HG02840 (cell line): ENCODE results near the gene CCL22.
"Not testable (repeated sequence)": the region's sequence is repeated elsewhere in the genome, so short reads cannot be mapped to it uniquely, and the experiment has no call there.

Experiments
- ATAC-seq: cut with Tn5 transposase; IDR thresholded peaks from one replicate; pipeline ENCODE4 v1.9.1; 2021; ENCODE audit warnings: mild to moderate bottlenecking, moderate library complexity, moderate number of reproducible peaks; ENCODE audit not compliant: unreplicated experiment, low FRiP score

Gene CCL22

GRCh38 chr16:57391300-57391699 is 32.7 kb downstream of the CCL22 start:
- ATAC-seq: no peak

- no peak for ATAC-seq
Measured at GRCh38 chr16:57391708-57392107, 33.1 kb downstream of the CCL22 start.

- ATAC-seq: no peak
Measured at GRCh38 chr16:57392694-57393093, 34.1 kb downstream of the CCL22 start.

- ATAC-seq: no peak
Measured at GRCh38 chr16:57394444-57394843, 35.9 kb downstream of the CCL22 start.

GRCh38 chr16:57395026-57395425 is 36.4 kb downstream of the CCL22 start:
- ATAC-seq: no peak

- ATAC-seq: no peak
Measured at GRCh38 chr16:57396786-57397185, 38.2 kb downstream of the CCL22 start.

GRCh38 chr16:57397493-57397892 is 38.9 kb downstream of the CCL22 start:
- ATAC-seq: not testable (repeated sequence)

GRCh38 chr16:57401943-57402640 is 43.5 kb downstream of the CCL22 start:
- no peak for ATAC-seq

- ATAC-seq: no peak
Measured at GRCh38 chr16:57403965-57404817, 45.6 kb downstream of the CCL22 start, which contains the start of gene CCL17. CCL17 (plus strand) TSS chr16:57404767; CDS start chr16:57413933, 9,166 bp downstream.

- no peak for ATAC-seq
Measured at GRCh38 chr16:57405097-57405496, 46.5 kb downstream of the CCL22 start.

GRCh38 chr16:57406881-57407280 is 48.3 kb downstream of the CCL22 start:
- no peak for ATAC-seq

GRCh38 chr16:57407521-57408353 is 49.2 kb downstream of the CCL22 start:
- ATAC-seq: no peak

GRCh38 chr16:57409065-57409464 is 50.5 kb downstream of the CCL22 start:
- ATAC-seq: no peak

GRCh38 chr16:57409870-57410587 is 51.4 kb downstream of the CCL22 start:
- no peak for ATAC-seq

GRCh38 chr16:57411362-57411976 is 52.9 kb downstream of the CCL22 start:
- no peak for ATAC-seq

GRCh38 chr16:57412584-57412983 is 54.0 kb downstream of the CCL22 start:
- ATAC-seq: no peak

GRCh38 chr16:57413301-57413730 is 54.7 kb downstream of the CCL22 start:
- ATAC-seq: no peak

GRCh38 chr16:57413733-57414132 is 55.1 kb downstream of the CCL22 start:
- no peak for ATAC-seq
